ENCODE results near the gene OR10H5. TPM values are rescaled to one million over a fixed set of nuclear protein-coding genes. Genes with fewer than 3 reads are reported as not detected.

Gene OR10H5
- total and polyA plus RNA-seq, 2 experiments from 2014 or later = not detected

DNA sequence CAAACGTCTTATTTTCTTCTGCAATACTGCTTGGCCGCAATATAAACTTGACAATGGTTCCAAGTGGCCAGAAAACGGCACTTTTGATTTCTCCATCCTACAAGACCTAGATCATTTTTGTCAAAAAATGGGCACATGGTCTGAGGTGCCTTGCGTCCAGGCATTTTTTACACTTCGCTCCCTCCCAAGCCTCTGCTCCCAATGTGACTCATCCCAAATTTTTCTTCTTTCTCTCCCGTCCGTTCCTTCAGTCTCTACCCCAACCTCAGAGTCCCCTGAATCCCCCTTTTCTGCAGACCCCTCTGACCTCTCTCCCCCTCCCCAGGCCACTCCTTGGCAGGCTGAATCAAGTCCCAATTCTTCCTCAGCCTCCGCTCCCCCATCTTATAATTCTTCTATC lies 42.3 kb downstream of the OR10H5 start:
- no peak overlapping the region for H3K27ac ChIP-seq (ENCODE audit: low read depth)
- H3K4me1 ChIP-seq (ENCODE audit: insufficient read depth) = no peaks in the 10 kb centered on the region
- H3K27me3 ChIP-seq (ENCODE audit: insufficient read depth) = no peaks in the 10 kb centered on the region
- H3K27me3 Mint-ChIP-seq (ENCODE audit: insufficient read depth, low read depth, poor library complexity) = peaks cover 4% of the 10 kb centered on the region
- no peak overlapping the region for H3K4me3 Mint-ChIP-seq
- H3K36me3 ChIP-seq (ENCODE audit: insufficient read depth) = no peaks in the 10 kb centered on the region; the same call in 1 of the 2 replicates
- H3F3A ChIP-seq (replicated peaks; ENCODE audit: low read depth) = no peaks in the 10 kb centered on the region
- no peaks in the 10 kb centered on the region for H4K20me1 ChIP-seq (replicated peaks; ENCODE audit: insufficient read depth)
- H3K4me2 ChIP-seq = no peak overlapping the region
- no peak overlapping the region for H3K4me3 ChIP-seq
- no peaks in the 10 kb centered on the region for H3K4me1 Mint-ChIP-seq
- H3K27ac Mint-ChIP-seq = no peak overlapping the region
- no peak for ATAC-seq
- no peak for DNase-seq (ENCODE audit: low spot score)
- H3K9me2 ChIP-seq (ENCODE audit: insufficient read depth) = no peaks in the 10 kb centered on the region
- TF ChIP-seq CREB1 (CRISPR knock-in tag; IDR thresholded peaks at IDR 0.05; ENCODE audit: low read depth) = no peak
- no peak for TF ChIP-seq EZH2 (IDR thresholded peaks at IDR 0.05; ENCODE audit: low read depth, unreplicated experiment)
- TF ChIP-seq ZNF114 (CRISPR knock-in tag; IDR thresholded peaks at IDR 0.05) = no peak
- TF ChIP-seq, protein P1, sequence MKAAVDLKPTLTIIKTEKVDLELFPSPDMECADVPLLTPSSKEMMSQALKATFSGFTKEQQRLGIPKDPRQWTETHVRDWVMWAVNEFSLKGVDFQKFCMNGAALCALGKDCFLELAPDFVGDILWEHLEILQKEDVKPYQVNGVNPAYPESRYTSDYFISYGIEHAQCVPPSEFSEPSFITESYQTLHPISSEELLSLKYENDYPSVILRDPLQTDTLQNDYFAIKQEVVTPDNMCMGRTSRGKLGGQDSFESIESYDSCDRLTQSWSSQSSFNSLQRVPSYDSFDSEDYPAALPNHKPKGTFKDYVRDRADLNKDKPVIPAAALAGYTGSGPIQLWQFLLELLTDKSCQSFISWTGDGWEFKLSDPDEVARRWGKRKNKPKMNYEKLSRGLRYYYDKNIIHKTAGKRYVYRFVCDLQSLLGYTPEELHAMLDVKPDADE (IDR thresholded peaks at IDR 0.05) = no peak
- no peak for TF ChIP-seq ZNF331 (CRISPR knock-in tag; IDR thresholded peaks at IDR 0.05; ENCODE audit: low read depth)
- TF ChIP-seq, protein P2, sequence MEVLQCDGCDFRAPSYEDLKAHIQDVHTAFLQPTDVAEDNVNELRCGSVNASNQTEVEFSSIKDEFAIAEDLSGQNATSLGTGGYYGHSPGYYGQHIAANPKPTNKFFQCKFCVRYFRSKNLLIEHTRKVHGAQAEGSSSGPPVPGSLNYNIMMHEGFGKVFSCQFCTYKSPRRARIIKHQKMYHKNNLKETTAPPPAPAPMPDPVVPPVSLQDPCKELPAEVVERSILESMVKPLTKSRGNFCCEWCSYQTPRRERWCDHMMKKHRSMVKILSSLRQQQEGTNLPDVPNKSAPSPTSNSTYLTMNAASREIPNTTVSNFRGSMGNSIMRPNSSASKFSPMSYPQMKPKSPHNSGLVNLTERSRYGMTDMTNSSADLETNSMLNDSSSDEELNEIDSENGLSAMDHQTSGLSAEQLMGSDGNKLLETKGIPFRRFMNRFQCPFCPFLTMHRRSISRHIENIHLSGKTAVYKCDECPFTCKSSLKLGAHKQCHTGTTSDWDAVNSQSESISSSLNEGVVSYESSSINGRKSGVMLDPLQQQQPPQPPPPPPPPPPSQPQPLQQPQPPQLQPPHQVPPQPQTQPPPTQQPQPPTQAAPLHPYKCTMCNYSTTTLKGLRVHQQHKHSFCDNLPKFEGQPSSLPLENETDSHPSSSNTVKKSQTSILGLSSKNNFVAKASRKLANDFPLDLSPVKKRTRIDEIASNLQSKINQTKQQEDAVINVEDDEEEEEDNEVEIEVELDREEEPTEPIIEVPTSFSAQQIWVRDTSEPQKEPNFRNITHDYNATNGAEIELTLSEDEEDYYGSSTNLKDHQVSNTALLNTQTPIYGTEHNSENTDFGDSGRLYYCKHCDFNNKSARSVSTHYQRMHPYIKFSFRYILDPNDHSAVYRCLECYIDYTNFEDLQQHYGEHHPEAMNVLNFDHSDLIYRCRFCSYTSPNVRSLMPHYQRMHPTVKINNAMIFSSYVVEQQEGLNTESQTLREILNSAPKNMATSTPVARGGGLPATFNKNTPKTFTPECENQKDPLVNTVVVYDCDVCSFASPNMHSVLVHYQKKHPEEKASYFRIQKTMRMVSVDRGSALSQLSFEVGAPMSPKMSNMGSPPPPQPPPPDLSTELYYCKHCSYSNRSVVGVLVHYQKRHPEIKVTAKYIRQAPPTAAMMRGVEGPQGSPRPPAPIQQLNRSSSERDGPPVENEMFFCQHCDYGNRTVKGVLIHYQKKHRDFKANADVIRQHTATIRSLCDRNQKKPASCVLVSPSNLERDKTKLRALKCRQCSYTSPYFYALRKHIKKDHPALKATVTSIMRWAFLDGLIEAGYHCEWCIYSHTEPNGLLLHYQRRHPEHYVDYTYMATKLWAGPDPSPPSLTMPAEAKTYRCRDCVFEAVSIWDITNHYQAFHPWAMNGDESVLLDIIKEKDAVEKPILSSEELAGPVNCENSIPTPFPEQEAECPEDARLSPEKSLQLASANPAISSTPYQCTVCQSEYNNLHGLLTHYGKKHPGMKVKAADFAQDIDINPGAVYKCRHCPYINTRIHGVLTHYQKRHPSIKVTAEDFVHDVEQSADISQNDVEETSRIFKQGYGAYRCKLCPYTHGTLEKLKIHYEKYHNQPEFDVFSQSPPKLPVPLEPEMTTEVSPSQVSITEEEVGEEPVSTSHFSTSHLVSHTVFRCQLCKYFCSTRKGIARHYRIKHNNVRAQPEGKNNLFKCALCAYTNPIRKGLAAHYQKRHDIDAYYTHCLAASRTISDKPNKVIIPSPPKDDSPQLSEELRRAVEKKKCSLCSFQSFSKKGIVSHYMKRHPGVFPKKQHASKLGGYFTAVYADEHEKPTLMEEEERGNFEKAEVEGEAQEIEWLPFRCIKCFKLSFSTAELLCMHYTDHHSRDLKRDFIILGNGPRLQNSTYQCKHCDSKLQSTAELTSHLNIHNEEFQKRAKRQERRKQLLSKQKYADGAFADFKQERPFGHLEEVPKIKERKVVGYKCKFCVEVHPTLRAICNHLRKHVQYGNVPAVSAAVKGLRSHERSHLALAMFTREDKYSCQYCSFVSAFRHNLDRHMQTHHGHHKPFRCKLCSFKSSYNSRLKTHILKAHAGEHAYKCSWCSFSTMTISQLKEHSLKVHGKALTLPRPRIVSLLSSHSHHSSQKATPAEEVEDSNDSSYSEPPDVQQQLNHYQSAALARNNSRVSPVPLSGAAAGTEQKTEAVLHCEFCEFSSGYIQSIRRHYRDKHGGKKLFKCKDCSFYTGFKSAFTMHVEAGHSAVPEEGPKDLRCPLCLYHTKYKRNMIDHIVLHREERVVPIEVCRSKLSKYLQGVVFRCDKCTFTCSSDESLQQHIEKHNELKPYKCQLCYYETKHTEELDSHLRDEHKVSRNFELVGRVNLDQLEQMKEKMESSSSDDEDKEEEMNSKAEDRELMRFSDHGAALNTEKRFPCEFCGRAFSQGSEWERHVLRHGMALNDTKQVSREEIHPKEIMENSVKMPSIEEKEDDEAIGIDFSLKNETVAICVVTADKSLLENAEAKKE (CRISPR knock-in tag; IDR thresholded peaks at IDR 0.05) = no peak
- no peak for TF ChIP-seq JUNB (IDR thresholded peaks at IDR 0.05; ENCODE audit: unreplicated experiment)
- no peak for TF ChIP-seq EZH2phosphoT487 (IDR thresholded peaks at IDR 0.05; ENCODE audit: unreplicated experiment)
- TF ChIP-seq, protein P3, sequence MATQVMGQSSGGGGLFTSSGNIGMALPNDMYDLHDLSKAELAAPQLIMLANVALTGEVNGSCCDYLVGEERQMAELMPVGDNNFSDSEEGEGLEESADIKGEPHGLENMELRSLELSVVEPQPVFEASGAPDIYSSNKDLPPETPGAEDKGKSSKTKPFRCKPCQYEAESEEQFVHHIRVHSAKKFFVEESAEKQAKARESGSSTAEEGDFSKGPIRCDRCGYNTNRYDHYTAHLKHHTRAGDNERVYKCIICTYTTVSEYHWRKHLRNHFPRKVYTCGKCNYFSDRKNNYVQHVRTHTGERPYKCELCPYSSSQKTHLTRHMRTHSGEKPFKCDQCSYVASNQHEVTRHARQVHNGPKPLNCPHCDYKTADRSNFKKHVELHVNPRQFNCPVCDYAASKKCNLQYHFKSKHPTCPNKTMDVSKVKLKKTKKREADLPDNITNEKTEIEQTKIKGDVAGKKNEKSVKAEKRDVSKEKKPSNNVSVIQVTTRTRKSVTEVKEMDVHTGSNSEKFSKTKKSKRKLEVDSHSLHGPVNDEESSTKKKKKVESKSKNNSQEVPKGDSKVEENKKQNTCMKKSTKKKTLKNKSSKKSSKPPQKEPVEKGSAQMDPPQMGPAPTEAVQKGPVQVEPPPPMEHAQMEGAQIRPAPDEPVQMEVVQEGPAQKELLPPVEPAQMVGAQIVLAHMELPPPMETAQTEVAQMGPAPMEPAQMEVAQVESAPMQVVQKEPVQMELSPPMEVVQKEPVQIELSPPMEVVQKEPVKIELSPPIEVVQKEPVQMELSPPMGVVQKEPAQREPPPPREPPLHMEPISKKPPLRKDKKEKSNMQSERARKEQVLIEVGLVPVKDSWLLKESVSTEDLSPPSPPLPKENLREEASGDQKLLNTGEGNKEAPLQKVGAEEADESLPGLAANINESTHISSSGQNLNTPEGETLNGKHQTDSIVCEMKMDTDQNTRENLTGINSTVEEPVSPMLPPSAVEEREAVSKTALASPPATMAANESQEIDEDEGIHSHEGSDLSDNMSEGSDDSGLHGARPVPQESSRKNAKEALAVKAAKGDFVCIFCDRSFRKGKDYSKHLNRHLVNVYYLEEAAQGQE (IDR thresholded peaks at IDR 0.05; ENCODE audit: unreplicated experiment) = no peak
- TF ChIP-seq, protein P4, sequence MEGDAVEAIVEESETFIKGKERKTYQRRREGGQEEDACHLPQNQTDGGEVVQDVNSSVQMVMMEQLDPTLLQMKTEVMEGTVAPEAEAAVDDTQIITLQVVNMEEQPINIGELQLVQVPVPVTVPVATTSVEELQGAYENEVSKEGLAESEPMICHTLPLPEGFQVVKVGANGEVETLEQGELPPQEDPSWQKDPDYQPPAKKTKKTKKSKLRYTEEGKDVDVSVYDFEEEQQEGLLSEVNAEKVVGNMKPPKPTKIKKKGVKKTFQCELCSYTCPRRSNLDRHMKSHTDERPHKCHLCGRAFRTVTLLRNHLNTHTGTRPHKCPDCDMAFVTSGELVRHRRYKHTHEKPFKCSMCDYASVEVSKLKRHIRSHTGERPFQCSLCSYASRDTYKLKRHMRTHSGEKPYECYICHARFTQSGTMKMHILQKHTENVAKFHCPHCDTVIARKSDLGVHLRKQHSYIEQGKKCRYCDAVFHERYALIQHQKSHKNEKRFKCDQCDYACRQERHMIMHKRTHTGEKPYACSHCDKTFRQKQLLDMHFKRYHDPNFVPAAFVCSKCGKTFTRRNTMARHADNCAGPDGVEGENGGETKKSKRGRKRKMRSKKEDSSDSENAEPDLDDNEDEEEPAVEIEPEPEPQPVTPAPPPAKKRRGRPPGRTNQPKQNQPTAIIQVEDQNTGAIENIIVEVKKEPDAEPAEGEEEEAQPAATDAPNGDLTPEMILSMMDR (conservative IDR thresholded peaks at IDR 0.05; ENCODE audit: low read depth in 2 of 2) = no peak
- TF ChIP-seq STAT1 (IDR thresholded peaks at IDR 0.05; ENCODE audit: unreplicated experiment) = no peak
- TF ChIP-seq POLR2AphosphoS5 (IDR thresholded peaks at IDR 0.05; ENCODE audit: low read depth) = no peak
- TF ChIP-seq NANOG (IDR thresholded peaks at IDR 0.05; ENCODE audit: borderline replicate concordance) = no peak
- H3K79me2 ChIP-seq (replicated peaks; ENCODE audit: insufficient read depth) = no peaks in the 10 kb centered on the region
- H2AFZ ChIP-seq = no peak overlapping the region
- H3K36me3 Mint-ChIP-seq (ENCODE audit: low read depth) = peaks cover 25% of the 10 kb centered on the region
- H3K9me3 Mint-ChIP-seq = no peaks in the 10 kb centered on the region; the same call in none of the 3 replicates

Data from GM23338 (cell line).